Endodermal cell (in vitro differentiated cells): ENCODE measurements around the gene SMIM10L1. TPM values are rescaled to one million over a fixed set of nuclear protein-coding genes. Genes with fewer than 3 reads are reported as not detected.

ENCODE experiments used
- DNase-seq: peaks from one replicate; pipeline ENCODE4 v3.0.0-alpha.2; 2017
- H3K27ac ChIP-seq: 2 replicates; pipeline ENCODE4 v1.5.1; 2013; ENCODE audit warnings: mild to moderate bottlenecking, low read depth, low read length, moderate library complexity
- H3K27me3 ChIP-seq: 2 replicates; pipeline ENCODE4 v1.6.1; 2013; ENCODE audit warnings: mild to moderate bottlenecking, low read length, moderate library complexity; ENCODE audit not compliant: insufficient read depth, control insufficient read depth, poor library complexity, severe bottlenecking
- H3K36me3 ChIP-seq: 2 replicates; pipeline ENCODE4 v1.7.0; 2013; ENCODE audit warnings: mild to moderate bottlenecking, low read length, moderate library complexity; ENCODE audit not compliant: control insufficient read depth, insufficient read depth
- H3K4me1 ChIP-seq: one replicate; pipeline ENCODE4 v1.7.0; 2013; ENCODE audit warnings: low read length; ENCODE audit not compliant: control insufficient read depth, insufficient read depth
- H3K4me3 ChIP-seq: 2 replicates; pipeline ENCODE4 v1.5.1; 2013; ENCODE audit warnings: mild to moderate bottlenecking, low read length, moderate library complexity
- H3K9ac ChIP-seq: 2 replicates; pipeline ENCODE4 v1.6.1; 2013; ENCODE audit warnings: mild to moderate bottlenecking, low read length, moderate library complexity; ENCODE audit not compliant: poor library complexity, severe bottlenecking; ENCODE audit errors: extremely low read depth
- H3K9me3 ChIP-seq: 2 replicates; pipeline ENCODE4 v1.6.1; 2013; ENCODE audit warnings: mild to moderate bottlenecking, low read length, moderate library complexity; ENCODE audit not compliant: control insufficient read depth
- H3K27ac Mint-ChIP-seq: 2 replicates; pipeline ENCODE4 v1.8.0; 2020; ENCODE audit warnings: mixed read lengths
- H3K27me3 Mint-ChIP-seq: 2 replicates; pipeline ENCODE4 v1.8.0; 2021; ENCODE audit warnings: mild to moderate bottlenecking, mixed read lengths; ENCODE audit not compliant: insufficient read depth
- H3K36me3 Mint-ChIP-seq: 2 replicates; pipeline ENCODE4 v1.8.0; 2020; ENCODE audit warnings: low read depth, mixed read lengths
- H3K4me1 Mint-ChIP-seq: 2 replicates; pipeline ENCODE4 v1.8.0; 2020; ENCODE audit warnings: mixed read lengths
- H3K4me3 Mint-ChIP-seq: 2 replicates; pipeline ENCODE4 v1.8.0; 2020; ENCODE audit warnings: mild to moderate bottlenecking, moderate library complexity, mixed read lengths
- H3K9me3 Mint-ChIP-seq: 2 replicates; pipeline ENCODE4 v1.8.0; 2020; ENCODE audit warnings: mild to moderate bottlenecking, mixed read lengths
- CTCF ChIP-seq: fragments of 200-600 bp; sonication (generic); conservative IDR thresholded peaks from 2 replicates; pipeline ENCODE4 v1.5.0; 2021; ENCODE audit warnings: antibody characterized with exemption, mild to moderate bottlenecking
- WGBS, 2 experiments: methylation state at CpG; one replicate each; pipeline versions ENCODE4 v1.1.5 to v1.1.7; 2013; ENCODE audit warnings: missing lambda C conversion rate in 2 of 2, mixed read lengths in 1 of 2; ENCODE audit not compliant: insufficient coverage in 1 of 2, insufficient read length in 1 of 2; 5-methylcytosine and 5-hydroxymethylcytosine counted together
- total RNA-seq, 2 donors: library from RNA; stranded (reverse); fragmentation: NEBNext Ultra II Directional in 1 of 2; extraction: Animal tissue kit (Norgen Biotek cat#: 25700) in 1 of 2; gene quantifications; 2 replicates in 1 of 2; 3 replicates in 1 of 2; pipeline ENCODE4 v1.2.1, GENCODE V29; 2021

SMIM10L1 gene
- total RNA-seq, 2 donors from 2014 or later: 12.9 to 31.5 TPM

- no peak overlapping the region for H3K4me3 ChIP-seq
- H3K4me1 Mint-ChIP-seq: peaks cover 7% of the 10 kb centered on the region
- no peak for DNase-seq
- peaks cover 6% of the 10 kb centered on the region for H3K36me3 ChIP-seq
- H3K27me3 Mint-ChIP-seq: no peaks in the 10 kb centered on the region
- H3K27ac Mint-ChIP-seq: no peak overlapping the region
- H3K9ac ChIP-seq: no peak overlapping the region
- peaks cover 22% of the 10 kb centered on the region for H3K36me3 Mint-ChIP-seq
- H3K27ac ChIP-seq: no peak overlapping the region
- no peak for TF ChIP-seq CTCF
- peaks cover under 1% of the 10 kb centered on the region for H3K9me3 Mint-ChIP-seq
- no peaks in the 10 kb centered on the region for H3K27me3 ChIP-seq
- no peak overlapping the region for H3K4me3 Mint-ChIP-seq
- H3K4me1 ChIP-seq: no peaks in the 10 kb centered on the region
- no peaks in the 10 kb centered on the region for H3K9me3 ChIP-seq
- WGBS, 2 experiments: 95% methylated on average over 2 of the region's 2 CpGs; no CpG with 5 or more reads in 1 of the 2 experiments
These were observed 37.8 kb upstream of the SMIM10L1 start for GRCh38 chr12:11133162-11133561.

GRCh38 chr12:11133816-11134215 is 37.2 kb upstream of the SMIM10L1 start:
- 83 to 95% methylated on average over 1 to 2 of the region's 2 CpGs for WGBS, 2 experiments
- H3K4me3 ChIP-seq: no peak overlapping the region
- Mint-ChIP-seq H3K27me3 (no peaks in the 10 kb centered on the region), H3K4me1 (peaks cover 7% of the 10 kb centered on the region), H3K36me3 (peaks cover 16% of the 10 kb centered on the region), H3K4me3 (no peak overlapping the region), H3K9me3 (no peaks in the 10 kb centered on the region), H3K27ac (no peak overlapping the region)
- H3K27ac ChIP-seq: no peak overlapping the region
- no peak for TF ChIP-seq CTCF
- DNase-seq: no peak
- no peaks in the 10 kb centered on the region for H3K27me3 ChIP-seq
- peaks cover 6% of the 10 kb centered on the region for H3K36me3 ChIP-seq
- H3K9me3 ChIP-seq: no peaks in the 10 kb centered on the region
- no peak overlapping the region for H3K9ac ChIP-seq
- H3K4me1 ChIP-seq: no peaks in the 10 kb centered on the region

GRCh38 chr12:11134305-11134704 is 36.7 kb upstream of the SMIM10L1 start, which contains the start of gene TAS2R30:
TSS of gene TAS2R30 (minus strand) at chr12:11134644. CDS start at chr12:11134244, 400 bp downstream.
- WGBS, 2 experiments: 44 to 63% methylated on average over 2 to 3 of the region's 3 CpGs
- no peak within 1 kb of the TSS for H3K27ac Mint-ChIP-seq
- no peaks in the 10 kb centered on the region for H3K9me3 ChIP-seq
- peaks cover 2% of the 10 kb centered on the region for H3K36me3 ChIP-seq
- H3K4me3 Mint-ChIP-seq: no peak within 1 kb of the TSS
- H3K36me3 Mint-ChIP-seq: peaks cover 15% of the 10 kb centered on the region
- H3K4me3 ChIP-seq: no peak within 1 kb of the TSS
- no peak within 1 kb of the TSS for H3K27ac ChIP-seq
- H3K4me1 ChIP-seq: no peaks in the 10 kb centered on the region
- H3K27me3 ChIP-seq: no peaks in the 10 kb centered on the region
- TF ChIP-seq CTCF: no peak
- DNase-seq: no peak
- peaks cover 7% of the 10 kb centered on the region for H3K4me1 Mint-ChIP-seq
- no peak within 1 kb of the TSS for H3K9ac ChIP-seq
- H3K9me3 Mint-ChIP-seq: peaks cover 1% of the 10 kb centered on the region
- no peaks in the 10 kb centered on the region for H3K27me3 Mint-ChIP-seq
